NCI-H146 treated with DMSO at 0.1 percent for 48 hours (cell line): Measurements from ENCODE around the gene AHNAK2.
A peak's percentile ranks its signal among the peaks of the same experiment; 100 is the strongest.

Experiments
- DNase-seq: peaks from one replicate; lab custom pipeline; 2025; ENCODE audit not compliant: unreplicated experiment; lab: John Stamatoyannopoulos, UW

AHNAK2 gene

DNA sequence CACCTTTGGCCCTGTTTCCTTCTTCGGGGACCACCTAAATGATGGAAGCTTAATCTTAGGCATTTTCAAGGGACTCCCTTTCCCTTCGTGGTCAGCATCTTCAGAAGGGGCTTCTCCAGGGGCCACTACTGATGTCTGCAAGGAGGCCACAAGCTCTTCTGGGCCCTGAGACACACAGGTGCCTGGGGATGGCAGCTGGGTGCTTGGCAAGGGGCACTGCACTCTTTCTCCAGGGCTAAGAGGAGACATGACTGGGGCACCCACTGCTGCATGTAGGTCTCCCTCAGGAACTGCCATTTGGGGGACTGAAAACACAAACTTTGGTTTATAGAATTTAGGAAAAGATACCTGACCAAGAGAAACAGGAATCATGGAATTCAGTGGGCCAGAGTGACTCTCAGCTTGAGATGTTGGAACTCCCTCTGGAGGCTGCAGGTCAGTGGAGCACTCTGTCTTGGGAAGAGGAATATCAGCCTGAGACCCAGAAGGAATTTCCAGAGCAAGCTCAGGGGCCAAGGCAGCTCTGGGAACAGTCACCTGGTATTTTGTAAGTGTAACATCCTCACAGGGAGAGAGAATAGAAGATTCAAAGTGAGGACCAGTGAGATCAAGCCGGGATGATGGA is 37.5 kb downstream of the AHNAK2 start:
- DNase-seq = no peak

DNA sequence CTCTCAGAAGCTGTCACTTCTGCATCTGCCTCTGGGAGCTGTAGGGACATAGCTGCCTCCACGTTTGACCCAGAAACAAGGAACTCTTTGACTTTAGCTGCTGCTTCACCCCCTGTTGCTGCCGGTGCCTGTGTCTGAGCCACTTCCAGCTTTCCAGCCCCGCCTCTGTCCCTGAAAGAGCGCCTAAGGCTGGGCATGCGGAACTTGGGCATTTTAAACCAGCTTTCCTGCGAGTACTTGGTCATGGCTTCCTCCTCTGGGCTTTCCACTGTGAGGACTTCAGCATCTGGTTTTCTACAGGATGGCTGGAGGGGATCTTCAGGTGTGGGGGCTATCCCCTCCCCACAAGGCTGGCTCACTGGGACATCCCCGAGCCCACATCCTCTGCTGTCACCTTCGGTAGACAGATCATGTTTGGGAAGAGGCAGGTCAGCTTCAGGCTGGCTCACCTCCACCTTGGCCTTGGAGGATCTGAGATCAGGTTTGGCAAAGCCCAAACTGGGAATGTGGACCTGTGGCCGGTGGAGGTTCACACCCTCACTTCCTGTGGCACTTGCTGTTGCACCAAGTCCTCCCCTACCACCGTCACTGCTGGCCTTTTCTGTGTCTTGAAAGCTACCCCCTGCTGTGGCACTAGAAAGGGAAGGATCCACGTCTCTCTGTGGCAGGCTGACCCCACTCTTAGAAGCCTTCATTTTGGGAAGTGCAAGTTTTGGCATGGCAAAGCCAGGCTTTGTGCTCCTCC is 38.3 kb downstream of the AHNAK2 start:
- DNase-seq = no peak

DNA sequence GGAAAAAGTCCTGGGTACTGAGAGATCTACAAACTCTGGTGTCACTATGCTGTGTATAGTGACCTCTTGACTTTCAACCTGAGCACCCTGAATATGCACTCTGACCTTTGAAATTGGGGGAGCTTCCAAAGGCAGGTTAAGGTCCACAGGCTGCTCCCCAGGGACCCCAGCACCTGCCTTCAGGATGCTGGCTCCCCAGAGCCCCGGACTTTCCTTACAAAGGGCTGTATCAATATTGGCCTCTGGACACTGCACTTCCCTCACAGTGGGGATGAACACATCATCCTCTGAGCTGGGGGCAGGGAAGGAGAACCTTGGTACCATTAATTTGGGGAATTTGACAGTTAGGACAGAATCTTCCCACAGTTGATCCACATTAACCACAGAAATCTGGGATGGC is 39.2 kb downstream of the AHNAK2 start:
- DNase-seq = no peak

DNA sequence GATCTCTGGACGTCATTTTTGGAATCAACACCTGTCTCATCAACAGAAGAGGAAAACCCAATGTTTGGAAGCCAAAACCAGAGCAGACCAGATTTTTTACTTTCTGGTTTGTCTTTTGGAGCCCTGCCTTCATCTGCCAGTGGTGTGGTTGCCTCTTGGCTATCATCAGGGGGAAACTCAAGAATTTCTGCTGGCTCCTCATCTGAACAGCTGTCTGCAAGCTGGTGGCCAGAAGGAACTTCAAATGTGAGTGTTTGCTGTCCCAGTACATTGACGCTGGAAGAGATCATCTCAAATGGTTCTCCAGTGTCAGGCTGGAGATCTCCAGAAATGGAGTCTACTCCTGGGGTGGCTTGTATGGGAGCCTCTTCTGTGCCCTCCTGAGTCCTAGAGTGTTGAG is 39.7 kb downstream of the AHNAK2 start:
- no peak for DNase-seq

DNA sequence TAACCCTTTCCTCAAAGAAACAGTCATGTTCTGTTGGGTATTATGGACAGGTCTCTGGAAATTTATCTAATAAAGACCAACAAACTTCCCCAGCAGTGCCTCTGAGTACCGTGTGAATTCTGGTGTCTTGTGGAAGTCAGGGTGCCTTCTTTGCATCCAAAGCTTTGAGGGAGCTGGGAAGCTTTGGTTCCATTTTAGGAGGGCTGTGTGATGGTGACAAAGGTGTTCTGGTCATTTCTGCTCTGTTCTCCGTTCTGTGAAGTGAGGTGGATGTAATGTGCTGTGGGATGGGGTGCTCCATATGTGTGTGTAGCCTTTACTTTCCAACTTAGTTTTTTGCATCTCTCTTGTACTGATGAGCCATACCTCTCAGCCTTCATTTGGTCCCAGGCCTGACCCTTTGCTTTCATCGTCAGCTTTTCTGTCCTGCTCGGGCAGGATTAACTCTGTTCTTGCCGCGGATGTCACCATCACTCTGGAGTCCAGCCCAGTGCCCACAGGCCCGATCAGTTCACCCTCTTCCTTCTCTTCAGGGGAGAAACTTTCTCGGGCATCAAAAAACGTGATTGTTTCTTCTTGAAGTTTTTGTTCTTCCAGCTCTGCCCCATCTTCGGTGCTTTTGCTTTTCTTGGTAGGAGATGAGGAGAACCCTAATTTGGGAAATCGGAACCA is 40.3 kb downstream of the AHNAK2 start:
- DNase-seq = no peak

DNA sequence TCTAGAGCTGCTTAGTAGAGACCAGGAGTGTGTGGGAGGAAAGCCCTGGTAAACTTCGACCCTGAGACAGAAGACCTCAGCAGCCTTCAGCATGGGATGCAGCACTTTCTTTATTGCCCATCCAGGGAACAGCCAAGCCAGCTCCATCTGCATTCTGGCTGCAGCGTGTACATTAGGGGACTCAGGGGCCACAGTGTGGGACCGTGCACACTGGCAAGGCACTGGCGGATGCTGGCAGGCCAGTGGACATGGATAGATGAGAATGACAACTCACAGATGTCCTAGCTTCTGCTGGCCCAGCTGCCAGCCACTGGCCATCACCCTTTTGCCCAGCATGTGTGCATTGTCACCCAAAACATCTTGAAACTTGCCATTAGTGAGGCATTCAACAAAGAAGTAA is 41.0 kb downstream of the AHNAK2 start:
- DNase-seq = no peak

DNA sequence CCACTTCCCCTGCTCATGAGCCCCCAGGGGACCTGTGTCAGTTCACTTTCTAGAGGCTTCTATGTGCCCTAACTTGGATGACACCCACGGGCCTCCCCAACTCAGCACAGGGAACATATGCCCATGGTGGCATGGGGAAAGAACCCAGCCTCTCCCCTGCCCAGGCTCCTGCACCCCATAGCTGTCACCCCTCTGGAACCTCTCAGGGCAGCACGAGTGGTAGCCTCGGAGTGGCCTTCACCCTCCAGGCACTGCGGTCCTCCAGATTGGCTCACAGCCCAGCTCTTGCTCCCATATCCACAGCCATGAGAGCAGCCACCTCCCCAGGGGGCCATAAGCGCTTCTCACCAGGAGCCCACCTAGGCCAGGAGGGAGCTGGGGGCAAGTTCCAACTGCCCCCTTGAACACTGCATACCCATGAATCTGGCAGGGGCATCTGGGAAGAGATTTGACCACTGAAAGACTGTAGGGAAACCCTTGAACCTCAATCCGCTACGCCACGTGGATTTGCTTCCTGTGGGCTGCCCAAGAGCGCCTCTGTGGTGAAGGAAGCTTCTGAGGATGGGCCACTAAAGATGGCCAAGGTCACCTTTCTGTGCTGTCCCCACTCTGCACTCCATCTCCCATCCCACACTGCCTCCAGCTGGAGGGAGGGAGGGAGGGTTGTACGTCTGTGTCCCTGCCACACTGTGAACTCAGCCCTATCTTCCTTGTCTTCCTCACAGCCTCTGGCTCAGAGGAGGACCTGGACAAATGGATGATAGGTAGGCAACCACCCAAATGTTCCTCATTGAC is 41.6 kb downstream of the AHNAK2 start:
- DNase-seq = no peak

DNA sequence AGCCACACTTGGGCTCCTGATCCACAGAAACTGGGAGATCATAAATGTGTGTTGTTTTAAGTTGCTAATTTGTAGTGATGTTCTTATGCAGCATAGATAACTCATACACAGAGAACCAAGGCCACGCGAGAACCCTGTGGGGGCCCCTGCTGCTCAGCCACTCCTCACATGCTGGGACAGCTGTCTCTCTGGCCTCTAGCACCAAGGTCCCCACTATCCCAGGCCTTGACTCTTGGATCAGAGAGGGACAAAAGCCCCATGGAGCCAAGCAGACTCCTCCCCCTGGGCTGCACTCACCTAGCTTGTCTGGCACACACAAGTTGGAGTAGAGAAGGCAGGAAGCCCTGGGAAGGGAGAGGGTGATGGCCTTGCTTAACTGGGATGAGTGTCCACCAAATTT is 42.2 kb downstream of the AHNAK2 start:
- no peak for DNase-seq

DNA sequence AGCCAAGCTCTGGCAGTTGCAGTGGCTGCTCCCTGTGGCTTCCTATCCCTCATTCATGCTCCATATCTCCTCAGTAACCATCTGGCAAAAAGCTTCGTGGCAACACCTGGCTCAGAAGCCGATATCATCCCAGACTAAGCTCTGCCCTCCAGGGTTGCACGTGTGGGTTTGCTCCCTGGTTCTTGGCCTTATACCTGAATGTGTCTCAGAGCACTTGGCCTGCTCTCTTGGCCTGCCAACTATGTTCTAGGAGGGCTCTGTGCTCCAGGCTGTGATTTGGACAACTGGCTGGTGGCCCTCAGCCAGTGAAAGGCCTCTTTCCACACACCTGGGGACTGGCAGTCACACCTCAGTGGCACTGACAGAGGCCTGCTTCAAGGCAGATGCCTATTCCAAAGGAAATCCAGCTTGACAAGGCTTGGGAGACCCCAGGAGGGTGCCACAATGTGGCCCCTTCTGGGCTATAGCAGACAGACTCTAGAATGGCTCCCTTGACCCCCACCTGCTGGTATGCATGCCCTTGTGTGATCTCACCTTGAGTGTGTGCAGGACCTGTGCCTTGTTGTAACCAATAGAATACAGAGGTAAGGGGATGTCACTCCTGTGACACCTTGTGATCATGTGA is 43.0 kb downstream of the AHNAK2 start:
- no peak for DNase-seq

DNA sequence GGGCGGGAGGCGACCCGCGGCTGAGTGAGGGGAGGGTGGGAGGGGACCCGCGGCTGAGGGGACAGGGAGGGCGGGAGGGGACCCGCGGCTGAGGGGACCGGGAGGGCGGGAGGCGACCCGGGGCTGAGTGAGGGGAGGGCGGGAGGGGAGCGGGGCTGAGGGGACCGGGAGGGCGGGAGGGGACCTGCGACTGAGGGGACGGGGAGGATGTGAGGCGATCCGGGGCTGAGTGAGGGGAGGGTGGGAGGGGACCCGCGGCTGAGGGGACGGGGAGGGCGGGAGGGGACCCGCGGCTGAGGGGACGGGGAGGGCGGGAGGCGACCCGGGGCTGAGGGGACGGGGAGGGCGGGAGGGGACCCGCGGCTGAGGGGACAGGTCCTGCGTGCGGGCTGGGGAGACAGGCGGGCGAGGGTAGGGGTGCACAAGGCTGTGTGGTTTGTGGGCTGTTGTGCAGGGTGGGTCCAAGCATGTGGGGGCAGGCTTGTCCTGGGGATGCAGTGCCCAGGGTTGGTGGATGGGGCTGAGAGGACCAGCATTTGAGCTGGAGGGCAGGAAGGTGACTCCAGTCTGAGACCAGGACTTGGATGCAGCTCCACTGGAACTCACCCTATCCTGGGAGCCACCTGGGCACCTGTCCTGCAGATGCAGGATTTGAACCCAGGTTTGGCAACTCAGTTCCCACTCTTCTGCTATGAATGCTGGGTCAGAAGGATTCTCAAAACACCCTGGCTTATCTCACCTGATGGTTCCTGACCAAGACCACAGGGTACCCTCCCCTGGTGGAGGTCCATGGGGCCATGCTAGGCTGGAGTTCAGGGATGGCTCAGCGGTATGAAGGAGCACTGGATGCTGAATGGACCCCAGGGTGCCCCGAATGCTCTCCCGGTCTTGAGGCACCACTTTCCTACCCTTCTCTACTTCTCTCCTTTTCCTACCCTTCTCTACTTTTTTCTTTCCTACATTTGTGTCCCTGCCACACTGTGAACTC is 44.1 kb downstream of the AHNAK2 start:
- no peak for DNase-seq

DNA sequence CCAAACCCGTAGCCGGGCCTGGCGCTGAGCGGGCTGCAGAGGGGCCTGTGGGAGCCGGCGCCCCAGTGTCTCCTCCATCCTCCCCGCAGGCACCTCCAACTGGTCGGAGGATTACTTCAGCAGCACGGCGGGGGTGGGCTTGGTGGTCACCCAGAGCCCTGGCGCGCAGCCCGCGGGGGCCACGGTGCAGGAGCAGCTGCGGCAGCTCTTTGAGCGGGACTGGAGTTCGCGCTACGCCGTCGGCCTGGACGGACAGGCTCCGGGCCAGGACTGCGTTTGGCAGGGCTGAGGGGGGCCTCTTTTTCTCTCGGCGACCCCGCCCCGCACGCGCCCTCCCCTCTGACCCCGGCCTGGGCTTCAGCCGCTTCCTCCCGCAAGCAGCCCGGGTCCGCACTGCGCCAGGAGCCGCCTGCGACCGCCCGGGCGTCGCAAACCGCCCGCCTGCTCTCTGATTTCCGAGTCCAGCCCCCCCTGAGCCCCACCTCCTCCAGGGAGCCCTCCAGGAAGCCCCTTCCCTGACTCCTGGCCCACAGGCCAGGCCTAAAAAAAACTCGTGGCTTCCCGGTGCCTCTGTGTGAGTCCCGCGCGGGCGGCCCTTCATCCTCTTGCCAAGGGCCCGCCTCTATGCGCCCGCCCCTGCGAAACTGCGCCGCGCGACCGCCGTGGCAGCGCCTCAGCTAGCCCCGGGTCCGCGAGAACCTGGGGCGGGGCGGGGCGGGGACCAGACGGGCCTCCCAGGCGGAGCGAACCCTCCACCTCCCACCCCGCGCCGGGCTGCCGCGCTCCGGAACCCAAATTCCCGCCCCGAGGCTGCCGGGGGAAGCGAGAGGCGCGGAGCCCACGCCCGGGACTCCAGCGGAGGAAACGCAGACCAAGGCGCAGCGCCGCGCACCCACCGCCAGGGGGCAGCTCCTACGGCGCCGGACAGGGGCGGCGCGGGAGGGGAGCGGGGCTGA is 45.2 kb downstream of the AHNAK2 start:
- peak; percentile 50 for DNase-seq

DNA sequence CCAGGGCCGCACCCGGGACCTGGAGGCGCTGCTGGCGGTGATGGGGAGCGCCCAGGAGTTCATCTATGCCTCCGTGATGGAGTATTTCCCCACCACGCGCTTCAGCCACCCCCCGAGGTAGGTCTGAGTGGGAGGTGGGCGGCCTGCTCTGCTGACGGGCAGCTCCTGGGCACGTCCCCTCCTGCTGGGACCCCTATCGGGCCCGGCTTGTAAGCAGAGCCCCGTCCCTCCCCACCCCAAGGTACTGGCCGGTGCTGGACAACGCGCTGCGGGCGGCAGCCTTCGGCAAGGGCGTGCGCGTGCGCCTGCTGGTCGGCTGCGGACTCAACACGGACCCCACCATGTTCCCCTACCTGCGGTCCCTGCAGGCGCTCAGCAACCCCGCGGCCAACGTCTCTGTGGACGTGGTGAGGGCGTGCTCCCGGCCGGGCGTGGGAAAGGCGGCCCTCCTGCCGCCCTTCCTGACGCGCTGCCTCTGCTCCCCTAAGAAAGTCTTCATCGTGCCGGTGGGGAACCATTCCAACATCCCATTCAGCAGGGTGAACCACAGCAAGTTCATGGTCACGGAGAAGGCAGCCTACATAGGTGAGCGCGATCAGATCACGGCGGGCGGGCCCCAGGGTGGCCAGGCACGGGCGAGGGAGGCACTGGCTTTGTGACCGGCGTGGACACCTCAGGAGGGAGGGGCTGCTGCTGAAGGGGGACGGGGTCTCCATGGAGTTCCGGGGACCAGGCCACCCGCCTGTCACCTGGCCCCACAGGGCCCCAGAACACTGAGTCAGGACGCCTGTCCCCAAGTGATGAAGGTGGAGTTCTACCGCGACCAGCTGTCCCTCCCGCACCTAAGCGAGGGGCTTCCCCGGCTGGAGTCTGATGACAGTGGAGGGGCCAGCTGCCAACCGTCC is 46.2 kb downstream of the AHNAK2 start:
- no peak for DNase-seq

DNA sequence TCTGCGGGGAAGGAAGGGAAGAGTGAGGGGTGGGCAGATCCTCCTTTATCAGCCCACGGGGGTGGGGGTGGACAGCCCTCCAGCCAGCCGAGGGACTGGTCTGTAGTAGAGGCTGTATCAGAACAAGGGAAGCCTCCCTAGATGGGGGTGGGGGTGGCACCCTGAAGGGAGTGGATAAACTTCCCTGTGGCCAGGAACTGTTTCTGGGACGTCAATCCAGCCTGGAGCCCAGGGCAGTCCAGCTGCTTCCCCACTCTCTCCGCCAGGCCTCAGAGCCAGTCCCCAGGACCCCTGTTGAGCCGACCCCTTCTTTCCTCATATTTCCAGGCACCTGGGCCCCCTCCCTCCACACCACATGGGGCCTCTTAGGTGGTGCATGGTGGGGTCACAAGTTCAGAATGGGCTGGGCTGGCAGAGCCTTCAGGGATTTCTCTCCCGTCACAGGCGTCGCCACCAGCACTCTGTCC is 46.8 kb downstream of the AHNAK2 start:
- no peak for DNase-seq

DNA sequence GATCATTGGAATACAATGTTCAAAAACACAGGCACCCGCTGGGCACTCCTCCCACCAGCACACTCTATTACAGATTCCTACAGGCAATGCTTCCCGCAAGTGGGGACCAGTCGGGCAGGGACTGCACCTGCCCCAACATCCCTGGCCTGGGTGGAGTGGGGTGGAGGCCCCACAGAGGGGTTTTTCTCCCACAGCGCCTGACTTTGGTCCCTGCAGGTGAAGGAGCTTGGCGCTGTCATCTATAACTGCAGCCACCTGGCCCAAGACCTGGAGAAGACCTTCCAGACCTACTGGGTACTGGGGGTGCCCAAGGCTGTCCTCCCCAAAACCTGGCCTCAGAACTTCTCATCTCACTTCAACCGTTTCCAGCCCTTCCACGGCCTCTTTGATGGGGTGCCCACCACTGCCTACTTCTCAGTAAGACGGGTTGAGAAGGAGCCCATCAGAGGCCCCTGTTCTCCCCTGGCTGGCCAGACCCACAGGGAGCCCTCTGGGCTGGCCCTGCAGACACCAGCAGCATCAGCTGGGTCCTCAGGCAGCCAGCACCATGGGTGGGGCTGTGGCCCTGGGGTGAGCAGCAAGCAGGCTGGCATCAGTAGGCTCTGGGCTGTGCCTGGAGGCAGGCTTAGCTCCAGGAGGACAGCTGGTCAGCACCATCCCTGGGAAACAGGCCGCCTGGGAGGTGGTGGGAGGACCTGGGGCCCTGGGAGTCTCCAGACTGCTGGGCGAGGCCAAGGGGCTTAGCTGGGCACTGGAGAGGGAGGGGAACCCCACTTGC is 47.5 kb downstream of the AHNAK2 start:
- DNase-seq = no peak

DNA sequence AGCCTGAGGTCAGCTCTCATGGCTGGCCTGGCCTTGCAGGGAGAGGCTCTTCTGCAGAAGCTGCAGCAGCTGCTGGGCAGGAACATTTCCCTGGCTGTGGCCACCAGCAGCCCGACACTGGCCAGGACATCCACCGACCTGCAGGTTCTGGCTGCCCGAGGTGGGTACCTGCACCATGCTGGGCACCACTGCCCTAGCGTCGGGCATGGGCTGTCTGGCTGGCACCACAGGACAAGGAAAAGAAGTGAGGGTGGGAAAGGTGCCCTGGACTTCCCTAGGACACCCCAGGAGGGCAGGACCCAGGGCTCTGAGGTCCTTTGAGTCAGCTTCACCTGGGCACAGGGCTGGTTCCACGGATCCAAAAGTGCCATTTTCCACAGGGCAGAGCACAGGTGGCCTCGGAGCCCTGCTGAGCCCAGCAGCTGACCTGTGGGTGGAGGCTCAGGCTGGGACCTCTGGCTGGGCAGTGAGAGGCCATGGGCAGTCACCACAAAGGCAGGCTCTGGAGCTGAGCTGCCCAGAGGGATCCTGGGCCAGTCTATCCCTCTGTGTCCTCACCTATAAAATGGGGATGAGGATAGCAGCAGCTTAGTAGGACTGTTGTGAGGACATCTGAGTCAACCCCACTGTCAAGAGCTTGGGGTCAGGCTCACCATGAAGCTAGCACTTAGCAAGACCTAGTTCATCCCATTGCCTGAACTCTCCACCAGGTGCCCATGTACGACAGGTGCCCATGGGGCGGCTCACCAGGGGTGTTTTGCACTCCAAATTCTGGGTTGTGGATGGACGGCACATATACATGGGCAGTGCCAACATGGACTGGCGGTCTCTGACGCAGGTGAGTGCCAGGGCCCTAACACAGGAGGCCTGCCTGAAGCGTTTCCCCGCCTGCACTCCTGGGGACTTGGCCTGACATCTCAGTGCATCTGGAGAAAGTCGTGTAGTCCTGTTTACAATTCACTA is 48.6 kb downstream of the AHNAK2 start:
- DNase-seq = no peak
